GM19452 (cell line): Measurements from ENCODE around the gene SPPL2B.
"Not testable (repeated sequence)": the region's sequence is repeated elsewhere in the genome, so short reads cannot be mapped to it uniquely, and the experiment has no call there.

Experiments
- ATAC-seq: cut with Tn5 transposase; IDR thresholded peaks from one replicate; pipeline ENCODE4 v1.9.1; 2021; ENCODE audit not compliant: unreplicated experiment

Gene SPPL2B, protein sequence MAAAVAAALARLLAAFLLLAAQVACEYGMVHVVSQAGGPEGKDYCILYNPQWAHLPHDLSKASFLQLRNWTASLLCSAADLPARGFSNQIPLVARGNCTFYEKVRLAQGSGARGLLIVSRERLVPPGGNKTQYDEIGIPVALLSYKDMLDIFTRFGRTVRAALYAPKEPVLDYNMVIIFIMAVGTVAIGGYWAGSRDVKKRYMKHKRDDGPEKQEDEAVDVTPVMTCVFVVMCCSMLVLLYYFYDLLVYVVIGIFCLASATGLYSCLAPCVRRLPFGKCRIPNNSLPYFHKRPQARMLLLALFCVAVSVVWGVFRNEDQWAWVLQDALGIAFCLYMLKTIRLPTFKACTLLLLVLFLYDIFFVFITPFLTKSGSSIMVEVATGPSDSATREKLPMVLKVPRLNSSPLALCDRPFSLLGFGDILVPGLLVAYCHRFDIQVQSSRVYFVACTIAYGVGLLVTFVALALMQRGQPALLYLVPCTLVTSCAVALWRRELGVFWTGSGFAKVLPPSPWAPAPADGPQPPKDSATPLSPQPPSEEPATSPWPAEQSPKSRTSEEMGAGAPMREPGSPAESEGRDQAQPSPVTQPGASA

DNA sequence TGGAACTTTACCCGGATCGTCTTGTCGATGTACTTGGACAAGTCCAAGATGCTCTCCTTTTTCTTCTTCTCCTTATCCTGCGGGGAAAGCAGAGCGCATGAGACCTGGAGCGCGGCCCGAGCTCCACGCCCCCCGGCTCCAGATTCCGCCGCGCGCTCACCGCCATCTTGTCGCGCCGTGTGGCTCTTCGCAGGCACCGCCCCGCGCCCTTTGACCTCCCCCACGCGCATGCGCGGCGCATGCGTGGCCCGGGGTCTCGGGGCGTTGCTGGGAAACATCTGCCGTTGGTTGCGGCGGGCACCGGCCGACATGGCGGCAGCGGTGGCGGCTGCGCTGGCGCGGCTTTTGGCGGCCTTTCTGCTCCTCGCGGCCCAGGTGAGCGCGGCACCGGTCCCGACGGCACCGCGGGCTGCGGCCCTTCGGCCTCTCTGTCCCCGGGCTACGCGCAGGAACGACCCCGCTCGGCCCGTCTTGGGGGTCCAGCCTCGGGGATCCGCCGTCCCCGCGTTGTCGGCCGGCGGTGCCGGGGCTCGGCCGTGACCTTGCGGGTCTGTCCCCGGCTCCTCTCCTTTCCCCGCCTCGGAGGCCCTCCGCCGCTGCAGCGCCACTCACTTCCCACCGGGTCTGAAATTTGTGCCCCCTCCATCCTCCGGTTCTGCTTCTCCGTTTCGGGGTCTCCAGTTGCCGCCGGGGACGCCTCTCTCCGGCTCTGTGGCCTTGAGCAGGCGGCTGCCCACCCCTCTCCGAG, at the start of gene SPPL2B, which contains the start of gene LSM7:
TSS of gene SPPL2B (plus strand) at position 284 of the 748 bp plus-strand sequence. CDS start at position 310, 26 bp downstream.
TSS of gene LSM7 (minus strand) at position 186 of the 748 bp plus-strand sequence. CDS start at position 166, 20 bp downstream.
- no peak for ATAC-seq

DNA sequence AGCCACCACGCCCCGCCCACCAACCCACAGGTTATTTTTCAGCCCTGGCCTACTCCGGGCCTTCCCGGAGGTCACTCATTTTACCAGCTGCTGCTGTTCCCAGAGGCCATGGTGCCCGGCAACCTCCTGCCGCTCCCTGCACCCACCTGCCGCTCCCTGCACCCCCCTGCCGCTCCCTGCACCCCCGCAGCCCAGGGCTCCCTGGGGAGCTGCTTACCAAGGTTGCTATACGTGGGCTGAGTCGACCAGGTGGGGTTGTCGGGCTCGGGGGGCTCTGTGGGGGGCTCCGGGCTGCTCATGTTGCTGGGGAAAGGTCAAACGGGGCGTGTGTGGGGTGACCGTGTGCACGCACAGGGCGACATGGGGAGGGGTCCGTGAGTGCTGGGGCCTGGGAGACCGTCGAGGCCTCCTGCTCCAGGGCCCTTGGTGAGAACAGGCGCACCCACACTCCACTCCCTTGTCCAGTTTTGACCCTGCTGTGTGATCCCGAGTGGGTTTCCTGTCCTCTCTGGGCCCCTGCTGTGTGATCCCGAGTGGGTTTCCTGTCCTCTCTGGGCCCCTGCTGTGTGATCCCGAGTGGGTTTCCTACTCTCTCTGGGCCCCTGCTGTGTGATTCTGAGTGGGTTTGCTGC, 47.7 kb upstream of the SPPL2B start:
- no peak for ATAC-seq

DNA sequence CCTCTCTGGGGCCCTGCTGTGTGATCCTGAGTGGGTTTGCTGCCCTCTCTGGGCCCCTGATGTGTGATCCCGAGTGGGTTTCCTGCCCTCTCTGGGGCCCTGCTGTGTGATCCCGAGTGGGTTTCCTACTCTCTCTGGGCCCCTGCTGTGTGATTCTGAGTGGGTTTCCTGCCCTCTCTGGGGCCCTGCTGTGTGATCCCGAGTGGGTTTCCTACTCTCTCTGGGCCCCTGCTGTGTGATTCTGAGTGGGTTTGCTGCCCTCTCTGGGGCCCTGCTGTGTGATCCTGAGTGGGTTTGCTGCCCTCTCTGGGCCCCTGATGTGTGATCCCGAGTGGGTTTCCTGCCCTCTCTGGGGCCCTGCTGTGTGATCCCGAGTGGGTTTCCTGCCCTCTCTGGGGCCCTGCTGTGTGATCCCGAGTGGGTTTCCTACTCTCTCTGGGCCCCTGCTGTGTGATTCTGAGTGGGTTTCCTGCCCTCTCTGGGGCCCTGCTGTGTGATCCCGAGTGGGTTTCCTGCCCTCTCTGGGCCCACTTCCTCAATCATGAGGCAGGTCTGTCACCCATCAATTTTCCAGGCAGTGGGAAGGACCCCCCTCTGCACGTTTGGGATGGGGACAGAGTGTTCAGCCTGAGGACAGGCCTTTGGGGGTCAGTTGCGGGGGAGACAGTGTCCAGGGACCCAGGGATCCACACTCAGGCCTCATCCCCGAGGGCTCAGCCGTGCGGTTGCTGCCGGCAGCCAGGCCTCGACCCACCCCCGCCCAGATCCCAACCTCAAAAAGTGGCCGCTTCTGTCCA, 47.0 kb upstream of the SPPL2B start:
- ATAC-seq: not testable (repeated sequence)

DNA sequence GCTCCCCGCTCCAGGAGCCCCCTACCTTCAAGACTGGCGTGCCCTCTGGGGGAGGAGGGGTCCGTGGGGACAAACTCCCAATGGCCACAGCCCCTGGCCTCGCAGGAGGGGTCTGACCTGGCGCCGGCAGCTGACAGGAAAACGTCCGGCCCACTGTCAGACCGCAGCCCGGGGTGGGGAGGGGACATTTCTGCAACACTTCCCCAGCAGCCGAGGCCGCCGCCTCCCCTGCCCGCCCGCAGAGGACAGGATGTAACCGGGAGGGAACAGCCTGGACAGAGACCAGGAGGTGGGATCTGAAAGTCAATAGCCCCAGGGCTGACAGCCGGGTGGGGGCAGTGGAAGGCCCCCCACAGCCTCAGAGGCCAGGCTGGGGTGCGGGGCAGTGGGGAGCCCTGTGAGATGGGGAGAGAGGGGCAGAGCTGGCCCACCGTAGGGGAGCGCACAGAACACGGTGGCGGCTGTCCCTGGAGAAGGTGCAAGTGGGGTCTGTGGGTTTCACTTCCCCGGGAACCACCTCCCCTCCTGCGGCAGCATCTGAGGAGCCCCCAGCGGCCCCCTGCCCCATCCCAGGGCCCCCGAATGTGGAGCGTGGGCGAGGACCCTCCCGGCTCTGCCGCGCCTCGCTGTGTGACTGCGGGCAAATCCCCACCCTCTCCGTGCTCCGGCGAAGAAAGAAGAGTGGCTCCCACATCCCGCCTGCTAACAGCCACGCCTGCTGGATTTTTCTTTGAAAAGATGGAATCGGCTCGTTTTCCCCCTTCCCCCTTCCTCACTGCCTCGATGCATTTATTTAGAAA, 46.2 kb upstream of the SPPL2B start, which contains the start of gene PEAK3:
TSS of gene PEAK3 (minus strand) at position 114 of the 800 bp plus-strand sequence. CDS start 1,244 bp downstream, outside the sequence.
- no peak for ATAC-seq

DNA sequence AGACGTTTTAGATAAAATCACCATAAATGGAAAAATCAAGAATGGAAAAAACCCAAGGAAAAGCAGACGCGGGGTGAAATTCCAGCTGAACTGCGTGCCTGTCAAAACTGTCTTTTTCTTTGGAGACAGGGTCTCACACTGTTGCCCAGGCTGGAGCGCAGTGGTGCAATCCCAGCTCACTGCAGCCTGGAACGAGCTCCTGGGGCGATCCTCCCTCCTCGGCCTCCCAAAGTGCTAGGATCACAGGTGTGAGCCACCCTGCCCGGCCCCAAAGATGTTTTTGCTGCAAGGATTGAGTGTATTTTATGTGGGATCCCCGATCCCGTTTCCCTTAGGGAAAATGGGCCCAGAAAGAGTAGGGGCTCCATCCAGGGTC, 45.6 kb upstream of the SPPL2B start:
- ATAC-seq: no peak

DNA sequence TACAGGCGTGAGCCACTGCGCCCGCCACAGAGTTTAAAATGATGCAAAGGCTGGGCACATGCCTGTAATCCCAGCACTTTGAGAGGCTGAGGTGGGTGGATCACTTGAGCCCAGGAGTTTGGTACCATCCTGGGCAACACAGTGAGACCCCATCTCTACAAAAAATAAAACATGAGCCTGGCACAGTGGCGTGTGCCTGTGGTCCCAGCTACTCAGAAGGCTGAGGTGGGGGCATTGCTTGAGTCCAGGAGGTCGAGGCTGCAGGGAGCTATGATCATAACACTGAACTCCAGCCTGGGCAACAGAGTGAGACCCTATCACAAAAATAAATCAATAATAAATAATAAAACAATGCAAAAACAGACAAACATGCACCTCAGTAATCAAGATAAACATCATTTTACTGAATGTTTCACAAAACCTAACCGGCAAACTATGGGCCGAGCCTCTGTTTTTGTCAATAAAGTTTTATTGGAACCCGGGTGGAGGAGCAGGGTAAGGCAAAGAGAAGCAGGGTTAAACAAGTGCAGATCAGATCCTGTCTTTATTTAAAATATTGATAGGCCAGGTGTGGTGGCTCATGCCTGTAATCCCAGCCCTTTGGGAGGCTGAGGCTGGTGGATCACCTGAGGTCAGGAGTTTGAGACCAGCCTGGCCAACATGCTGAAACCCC, 44.5 kb upstream of the SPPL2B start:
- no peak for ATAC-seq

DNA sequence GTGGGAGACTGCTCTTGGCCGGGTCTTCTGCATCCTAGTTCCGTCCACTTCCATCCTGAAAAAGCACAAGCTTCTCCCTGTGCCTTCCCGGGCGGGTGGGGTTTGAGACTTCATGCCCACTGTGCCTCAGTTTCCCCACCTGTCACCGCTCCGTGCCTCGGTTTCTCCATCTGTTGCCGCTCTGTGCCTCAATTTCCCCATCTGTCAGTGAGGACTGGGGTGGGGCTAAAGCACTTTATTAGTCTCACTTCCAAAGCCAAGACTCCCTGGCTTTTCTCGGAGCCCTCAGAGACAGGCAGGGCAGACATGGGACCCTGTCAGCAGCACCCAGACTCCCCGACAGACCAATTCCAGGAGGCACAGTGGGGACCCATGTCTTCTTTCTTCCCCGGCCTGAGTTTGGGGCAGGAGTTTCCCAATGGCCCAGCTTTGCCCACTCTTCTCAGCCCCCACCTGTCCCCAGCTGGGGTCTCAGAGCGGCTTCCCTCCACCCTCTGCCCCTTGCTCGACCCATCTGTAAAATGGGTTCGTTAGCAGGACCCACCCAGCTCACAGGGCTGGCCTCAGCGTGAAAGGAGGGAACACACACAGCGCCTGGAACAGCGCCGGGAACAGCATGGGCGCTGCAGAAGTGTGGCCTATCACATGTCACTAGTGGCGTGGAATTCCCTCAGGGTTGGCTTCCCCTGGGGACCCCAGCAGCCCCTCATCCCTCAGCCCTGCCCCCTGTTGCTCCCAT, 41.9 kb upstream of the SPPL2B start:
- no peak for ATAC-seq

DNA sequence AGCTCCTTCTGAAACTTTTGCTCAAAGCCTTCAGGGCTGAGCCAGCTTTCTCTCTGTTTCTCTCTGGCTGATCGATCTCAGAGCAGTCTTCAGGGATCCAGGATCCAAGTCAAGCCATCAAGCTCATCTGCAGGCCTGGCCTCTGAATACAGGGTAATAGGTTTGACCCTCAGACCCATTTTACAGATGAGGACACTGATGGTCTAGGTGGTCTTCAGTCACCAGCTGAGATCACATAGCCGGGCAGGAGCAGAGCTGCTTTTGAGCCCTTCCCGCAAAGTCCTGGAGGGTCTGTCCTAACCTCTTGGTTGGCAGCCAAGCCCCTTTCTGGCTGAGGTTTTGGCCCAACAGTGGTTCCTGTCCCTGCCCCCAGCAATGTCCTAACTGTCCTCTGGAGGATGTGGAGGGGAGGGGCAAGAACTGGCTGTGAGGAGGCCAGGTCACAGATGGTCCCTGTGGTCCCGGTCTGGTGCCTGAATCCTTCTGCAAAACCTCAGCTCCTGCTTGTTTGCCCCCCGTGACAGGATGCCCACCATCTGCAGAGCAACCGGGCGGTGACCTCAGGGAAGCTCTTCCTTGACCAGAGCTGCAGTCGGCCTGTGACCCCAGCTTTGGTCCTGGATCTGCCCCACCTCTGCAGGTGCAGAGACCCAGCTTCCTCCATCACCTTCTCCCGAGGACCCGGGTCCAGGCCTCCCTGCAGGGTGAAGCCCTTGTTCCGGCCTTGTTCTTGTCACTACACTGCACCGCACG, 40.7 kb upstream of the SPPL2B start:
- no peak for ATAC-seq

DNA sequence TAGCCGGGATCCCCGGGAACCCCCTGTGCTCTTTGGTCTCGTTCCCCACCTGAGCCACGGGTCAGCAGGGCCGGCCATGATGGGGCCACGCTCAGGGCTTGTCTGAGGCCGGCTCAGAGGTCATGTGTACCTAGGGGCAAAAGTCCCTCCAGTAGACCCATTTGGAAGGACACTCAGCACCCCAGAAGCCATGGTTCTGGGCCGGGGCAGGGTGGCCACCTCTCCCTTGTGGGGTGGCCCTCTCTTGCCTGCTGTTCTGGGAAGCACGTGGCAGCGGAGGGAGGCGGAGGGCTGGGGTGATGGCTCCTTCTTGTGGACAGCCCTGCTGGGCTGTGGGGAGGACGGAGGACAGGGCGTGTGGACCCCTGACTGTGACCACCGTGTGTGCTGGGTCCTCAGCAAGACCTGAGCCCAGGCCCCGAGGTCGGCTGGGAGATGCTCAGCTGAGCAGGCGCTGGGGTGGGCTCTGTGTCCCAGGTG, 40.1 kb upstream of the SPPL2B start:
- ATAC-seq: no peak

DNA sequence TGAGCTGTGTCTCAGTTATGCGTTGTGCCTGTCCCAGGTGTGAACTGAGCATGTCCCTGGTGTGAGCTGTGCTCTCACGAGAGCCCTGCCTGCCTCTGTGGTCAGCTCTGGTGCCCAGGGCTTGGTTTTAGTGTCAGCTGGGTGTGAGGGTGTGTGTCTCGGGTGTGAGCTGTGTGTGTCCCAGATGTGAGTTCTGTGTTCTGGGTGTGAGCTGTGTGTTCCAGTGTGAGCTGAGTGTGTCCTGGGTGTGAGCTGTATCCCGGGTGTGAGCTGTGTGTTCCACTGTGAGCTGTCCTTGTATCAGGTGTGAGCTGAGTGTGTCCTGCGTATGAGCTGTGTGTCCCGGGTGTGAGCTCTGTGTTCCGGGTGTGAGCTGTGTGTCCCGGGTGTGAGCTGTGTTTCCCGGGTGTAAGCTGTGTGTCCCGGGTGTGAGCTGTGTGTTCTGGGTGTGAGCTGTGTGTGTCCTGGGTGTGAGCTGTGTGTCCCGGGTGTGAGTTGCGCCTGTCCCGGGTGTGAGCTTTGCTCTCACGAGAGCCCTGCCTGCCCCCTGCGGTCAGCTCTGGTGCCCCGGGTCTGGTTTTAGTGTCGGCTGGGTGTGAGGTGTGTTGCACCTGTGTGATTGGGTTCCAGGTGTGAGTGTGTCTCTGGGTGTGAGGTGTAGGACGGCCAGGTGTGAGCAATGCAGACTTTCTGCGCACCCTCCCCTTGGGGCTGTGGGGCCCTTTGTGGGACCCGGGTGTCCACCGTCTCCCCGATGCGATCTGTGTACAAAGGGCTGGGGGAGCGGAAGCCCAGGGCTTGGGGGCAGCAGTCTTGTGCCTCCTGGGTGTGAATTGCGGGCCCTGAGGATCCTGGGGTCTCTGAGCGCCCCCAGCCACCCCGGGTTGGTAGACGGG, 39.4 kb upstream of the SPPL2B start:
- ATAC-seq: no peak

DNA sequence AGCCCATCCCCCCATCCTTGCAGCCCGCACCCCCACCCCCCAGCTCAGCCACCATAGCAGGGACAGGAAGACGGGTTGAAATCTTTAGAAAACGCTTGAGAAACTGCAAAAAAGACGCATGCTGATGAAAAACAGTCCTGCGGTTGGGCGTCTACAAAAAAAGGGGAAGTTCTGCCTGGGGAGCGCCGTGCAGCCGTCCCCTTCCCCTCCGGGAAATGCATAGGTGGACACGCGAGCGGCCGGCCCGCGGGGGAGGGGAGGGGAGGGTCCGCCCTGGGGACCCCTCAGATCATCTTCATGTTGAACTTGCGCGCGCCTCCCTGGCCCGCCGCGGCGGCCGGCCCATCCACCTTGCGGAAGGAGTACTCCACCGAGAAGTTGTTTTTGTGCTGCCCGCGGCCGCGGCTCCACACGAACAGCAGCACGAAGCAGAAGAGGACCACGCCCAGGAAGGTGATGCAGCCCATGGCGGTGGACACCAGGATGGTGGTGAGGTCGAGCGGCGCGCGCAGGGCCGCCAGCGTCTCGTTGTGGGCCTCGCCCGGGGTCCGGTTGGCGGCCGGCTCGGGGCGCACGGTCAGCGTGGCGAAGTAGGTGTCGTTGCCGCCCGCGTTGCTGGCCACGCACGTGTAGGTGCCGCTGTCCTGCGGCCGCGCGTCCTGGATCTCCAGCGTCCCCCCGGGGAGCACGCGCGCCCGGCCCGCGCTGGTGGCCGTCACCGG, 38.6 kb upstream of the SPPL2B start:
- no peak for ATAC-seq

DNA sequence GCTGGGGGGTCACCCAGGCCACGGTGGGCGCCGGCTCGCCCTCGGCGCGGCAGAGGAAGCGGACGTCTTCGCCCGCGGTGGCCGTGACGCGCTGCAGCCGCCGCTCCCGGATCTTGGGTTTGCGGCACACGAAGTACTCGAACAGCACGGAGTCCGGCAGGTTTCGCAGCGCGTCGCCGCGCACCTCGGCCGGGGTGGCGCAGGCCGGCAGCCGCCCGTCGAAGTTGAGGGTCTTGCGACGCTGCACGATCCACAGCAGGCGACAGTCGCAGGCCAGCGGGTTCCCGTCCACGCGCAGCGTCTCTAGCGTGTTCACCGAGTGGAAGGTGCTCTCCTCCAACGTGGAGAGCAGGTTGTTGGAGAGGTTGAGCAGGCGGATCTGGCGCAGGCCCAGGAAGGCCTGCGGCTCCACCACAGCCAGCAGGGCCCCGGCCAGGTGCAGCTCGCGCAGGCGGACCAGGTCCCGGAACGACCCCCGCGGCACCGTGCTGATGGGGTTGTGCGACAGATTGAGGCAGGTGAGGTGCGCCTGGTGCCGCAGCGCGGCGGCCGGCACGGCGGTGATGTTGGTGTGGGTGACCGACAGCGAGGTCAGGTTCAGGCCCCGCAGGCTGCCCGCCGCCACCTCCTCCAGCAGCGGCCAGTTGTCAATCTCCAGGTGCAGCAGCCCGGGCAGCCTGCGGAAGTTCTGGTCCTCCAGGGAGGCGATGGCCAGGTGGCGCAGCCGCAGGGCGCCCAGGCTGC, 37.9 kb upstream of the SPPL2B start:
- no peak for ATAC-seq

DNA sequence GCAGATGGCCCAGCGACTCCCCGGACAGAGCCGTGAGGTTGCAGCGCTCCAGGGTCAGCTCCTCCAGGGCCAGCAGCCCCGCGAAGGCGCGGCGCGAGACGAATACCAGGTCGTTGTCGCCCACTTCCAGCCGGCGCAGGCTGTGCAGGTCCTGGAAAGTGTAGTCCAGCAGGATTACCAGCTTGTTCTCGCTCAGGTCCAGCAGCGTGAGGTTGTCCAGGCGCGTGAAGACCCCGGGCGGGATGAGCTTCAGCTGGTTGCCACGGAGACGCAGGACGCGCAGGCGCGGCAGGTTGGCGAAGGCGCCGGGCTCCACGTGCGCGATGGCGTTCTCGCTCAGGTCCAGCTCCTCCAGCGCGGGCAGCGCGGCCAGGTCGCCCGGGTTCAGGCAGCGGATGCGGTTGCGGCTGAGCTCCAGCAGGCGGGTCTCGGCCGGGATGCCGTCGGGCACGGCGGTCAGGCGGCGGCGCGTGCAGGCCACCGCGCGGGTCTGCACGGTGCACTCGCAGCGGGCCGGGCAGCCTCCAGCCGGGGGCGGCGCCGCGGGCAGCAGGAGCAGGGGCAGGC, 37.2 kb upstream of the SPPL2B start:
- no peak for ATAC-seq

DNA sequence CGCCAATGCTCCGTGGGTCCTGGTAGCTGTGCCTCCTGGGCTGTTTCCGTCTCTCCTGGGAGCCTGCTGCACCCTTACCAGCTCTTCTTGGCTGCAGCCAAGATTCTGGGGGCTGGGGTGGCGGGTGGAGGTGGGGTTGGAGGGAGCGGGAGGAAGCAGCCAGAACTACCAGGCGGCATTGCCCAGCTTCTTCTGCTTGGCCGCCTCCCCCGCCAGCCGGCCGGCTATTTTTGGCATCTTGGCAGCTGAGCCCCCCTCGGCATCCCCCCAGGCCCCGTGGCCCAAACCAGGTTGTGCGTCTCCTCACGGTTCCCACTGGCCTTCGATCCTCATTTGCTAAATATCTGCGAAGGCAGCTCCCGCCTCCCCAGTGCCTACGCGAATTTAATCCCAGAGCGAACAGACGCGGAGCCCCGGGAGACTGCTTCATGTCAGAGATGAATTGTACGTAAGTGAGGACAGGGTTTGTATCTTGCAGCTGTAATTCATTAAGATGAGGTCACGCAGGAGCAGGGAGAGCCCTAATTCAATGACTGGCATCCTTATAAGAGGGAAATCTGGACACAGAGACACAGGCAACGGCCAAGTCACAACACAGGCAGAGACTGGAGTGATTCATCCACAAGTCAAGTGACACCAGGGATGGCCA, 33.7 kb upstream of the SPPL2B start:
- ATAC-seq: no peak
